GM12878 (cell line): Measurements from ENCODE around the gene PRR7. TPM values are rescaled to one million over a fixed set of nuclear protein-coding genes. Genes with fewer than 3 reads are reported as not detected.

Source experiments
- GATAD2B ChIP-seq: fragments of 450-650 bp; conservative IDR thresholded peaks from 2 replicates; pipeline ENCODE4 v1.6.1; 2017; ENCODE audit warnings: low read depth, mild to moderate bottlenecking, moderate library complexity
- IKZF1 ChIP-seq: fragments of 450-650 bp; conservative IDR thresholded peaks from 2 replicates; pipeline ENCODE4 v1.6.1; 2017; ENCODE audit warnings: antibody characterized with exemption, mild to moderate bottlenecking
- KLF5 ChIP-seq: fragments of 450-650 bp; IDR thresholded peaks from 2 replicates; pipeline ENCODE4 v1.6.1; 2014; ENCODE audit warnings: mild to moderate bottlenecking; ENCODE audit not compliant: partially characterized antibody
- MEF2A ChIP-seq: IDR thresholded peaks from 2 replicates; pipeline ENCODE4 v1.6.1; 2011; ENCODE audit warnings: low read depth, mild to moderate bottlenecking, low read length, moderate library complexity; ENCODE audit not compliant: insufficient read depth
- NFXL1 ChIP-seq: fragments of 450-650 bp; IDR thresholded peaks from 2 replicates; pipeline ENCODE4 v1.6.1; 2017; ENCODE audit warnings: antibody characterized with exemption, mild to moderate bottlenecking, borderline replicate concordance
- NR2C1 ChIP-seq: fragments of 450-650 bp; IDR thresholded peaks from 2 replicates; pipeline ENCODE4 v1.6.1; 2017; ENCODE audit warnings: antibody characterized with exemption, mild to moderate bottlenecking, moderate library complexity
- PAX5 ChIP-seq: IDR thresholded peaks from 2 replicates; pipeline ENCODE4 v1.6.1; 2011; ENCODE audit warnings: low read depth, low read length, borderline replicate concordance
- POLR2AphosphoS2 ChIP-seq: IDR thresholded peaks from 2 replicates; pipeline ENCODE4 v1.6.1; 2011; ENCODE audit warnings: low read depth, mild to moderate bottlenecking, low read length, improper control_type of control experiment, moderate library complexity
- STAT1 ChIP-seq: fragments of 450-650 bp; conservative IDR thresholded peaks from 2 replicates; pipeline ENCODE4 v1.6.1; 2014; ENCODE audit warnings: antibody characterized with exemption, mild to moderate bottlenecking
- TAF1 ChIP-seq: IDR thresholded peaks from 2 replicates; pipeline ENCODE4 v1.6.1; 2011; ENCODE audit warnings: mild to moderate bottlenecking, low read depth, low read length, borderline replicate concordance
- ZBED1 ChIP-seq: IDR thresholded peaks from 2 replicates; pipeline ENCODE4 v1.6.1; 2016; ENCODE audit warnings: borderline replicate concordance
- polyA plus RNA-seq, 11 experiments: library from polyadenylated mRNA; depleted of rRNA in 4 of 11; unstranded in 6 of 11; stranded (reverse) in 5 of 11; fragments of >200 nt; fragmentation: Nextera tagmentation in 4 of 11; fragmentation: Illumina TruSeq in 1 of 11; extraction: Ambion mirVana in 4 of 11; extraction: Trizol in 1 of 11; gene quantifications; 1 replicate in 1 of 11; 2 replicates in 10 of 11; pipeline versions ENCODE4 v1.2.1 to v1.2.3, GENCODE V29; 2011 to 2016; ENCODE audit warnings: inconsistent platforms in 2 of 11, missing spikeins in 2 of 11, low read depth in 1 of 11
- total RNA-seq, 4 experiments: library from RNA; depleted of rRNA in 3 of 4; stranded (reverse); fragments of >200 nt in 3 of 4; fragmentation: Illumina TruSeq in 1 of 4; extraction: Trizol in 1 of 4; gene quantifications; 2 replicates each; pipeline versions ENCODE4 v1.2.1 to v1.2.3, GENCODE V29; 2013 to 2021
- TF ChIP-seq, protein P1 (sequence below): IDR thresholded peaks from 2 replicates; pipeline ENCODE4 v1.6.1; 2011; ENCODE audit warnings: borderline replicate concordance, low read depth, mild to moderate bottlenecking, moderate library complexity, mixed read lengths, low read length; ENCODE audit not compliant: insufficient read depth; ENCODE audit errors: extremely low read length
- TF ChIP-seq, protein P2 (sequence below): IDR thresholded peaks from 2 replicates; pipeline ENCODE4 v1.6.1; 2012; ENCODE audit warnings: low read depth, low read length, improper control_type of control experiment
- TF ChIP-seq, protein P3 (sequence below): fragments of 150-350 bp; IDR thresholded peaks from 2 replicates; pipeline ENCODE4 v1.6.1; 2016; ENCODE audit warnings: low read depth, low read length

PRR7 gene
- total and polyA plus RNA-seq, 10 of the 15 experiments (the other 5 are each of a cell fraction or from before 2014, with no cell fraction given), result 0.09 to 18.8 (median 4.6) TPM; not detected in 2

DNA sequence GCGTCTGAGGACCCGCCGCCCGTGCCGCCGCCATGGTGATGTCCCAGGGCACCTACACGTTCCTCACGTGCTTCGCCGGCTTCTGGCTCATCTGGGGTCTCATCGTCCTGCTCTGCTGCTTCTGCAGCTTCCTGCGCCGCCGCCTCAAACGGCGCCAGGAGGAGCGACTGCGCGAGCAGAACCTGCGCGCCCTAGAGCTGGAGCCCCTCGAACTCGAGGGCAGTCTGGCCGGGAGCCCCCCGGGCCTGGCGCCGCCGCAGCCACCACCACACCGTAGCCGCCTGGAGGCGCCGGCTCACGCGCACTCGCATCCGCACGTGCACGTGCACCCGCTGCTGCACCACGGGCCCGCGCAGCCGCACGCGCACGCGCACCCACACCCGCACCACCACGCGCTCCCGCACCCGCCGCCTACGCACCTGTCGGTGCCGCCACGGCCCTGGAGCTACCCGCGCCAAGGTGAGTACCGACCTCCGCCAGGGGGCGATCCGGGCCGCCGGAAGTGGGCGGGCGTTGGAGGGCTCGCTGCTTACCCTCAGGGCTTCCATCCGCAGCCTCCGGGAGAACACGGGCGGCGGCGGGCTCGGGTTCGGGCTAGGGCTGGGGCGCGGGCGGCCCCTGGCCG, 8.5 kb downstream of the PRR7 start (continued):
- TF ChIP-seq, protein P1, sequence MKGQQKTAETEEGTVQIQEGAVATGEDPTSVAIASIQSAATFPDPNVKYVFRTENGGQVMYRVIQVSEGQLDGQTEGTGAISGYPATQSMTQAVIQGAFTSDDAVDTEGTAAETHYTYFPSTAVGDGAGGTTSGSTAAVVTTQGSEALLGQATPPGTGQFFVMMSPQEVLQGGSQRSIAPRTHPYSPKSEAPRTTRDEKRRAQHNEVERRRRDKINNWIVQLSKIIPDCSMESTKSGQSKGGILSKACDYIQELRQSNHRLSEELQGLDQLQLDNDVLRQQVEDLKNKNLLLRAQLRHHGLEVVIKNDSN, result no peak
- TF ChIP-seq NR2C1 (peak; percentile 46; the same call in 1 of the 2 replicates), PAX5 (peak; percentile 28; the same call in 1 of the 2 replicates), STAT1 (no peak), GATAD2B (peak; percentile 86), POLR2AphosphoS2 (no peak), IKZF1 (peak; percentile 52), ZBED1 (no peak), MEF2A (no peak), NFXL1 (peak; percentile 68; the same call in 1 of the 2 replicates), TAF1 (no peak; the same call in 1 of the 2 replicates), KLF5 (peak; percentile 56)
- TF ChIP-seq, protein P2, sequence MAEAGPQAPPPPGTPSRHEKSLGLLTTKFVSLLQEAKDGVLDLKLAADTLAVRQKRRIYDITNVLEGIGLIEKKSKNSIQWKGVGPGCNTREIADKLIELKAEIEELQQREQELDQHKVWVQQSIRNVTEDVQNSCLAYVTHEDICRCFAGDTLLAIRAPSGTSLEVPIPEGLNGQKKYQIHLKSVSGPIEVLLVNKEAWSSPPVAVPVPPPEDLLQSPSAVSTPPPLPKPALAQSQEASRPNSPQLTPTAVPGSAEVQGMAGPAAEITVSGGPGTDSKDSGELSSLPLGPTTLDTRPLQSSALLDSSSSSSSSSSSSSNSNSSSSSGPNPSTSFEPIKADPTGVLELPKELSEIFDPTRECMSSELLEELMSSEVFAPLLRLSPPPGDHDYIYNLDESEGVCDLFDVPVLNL, result peak; percentile 24; the same call in 1 of the 2 replicates
- TF ChIP-seq, protein P3, sequence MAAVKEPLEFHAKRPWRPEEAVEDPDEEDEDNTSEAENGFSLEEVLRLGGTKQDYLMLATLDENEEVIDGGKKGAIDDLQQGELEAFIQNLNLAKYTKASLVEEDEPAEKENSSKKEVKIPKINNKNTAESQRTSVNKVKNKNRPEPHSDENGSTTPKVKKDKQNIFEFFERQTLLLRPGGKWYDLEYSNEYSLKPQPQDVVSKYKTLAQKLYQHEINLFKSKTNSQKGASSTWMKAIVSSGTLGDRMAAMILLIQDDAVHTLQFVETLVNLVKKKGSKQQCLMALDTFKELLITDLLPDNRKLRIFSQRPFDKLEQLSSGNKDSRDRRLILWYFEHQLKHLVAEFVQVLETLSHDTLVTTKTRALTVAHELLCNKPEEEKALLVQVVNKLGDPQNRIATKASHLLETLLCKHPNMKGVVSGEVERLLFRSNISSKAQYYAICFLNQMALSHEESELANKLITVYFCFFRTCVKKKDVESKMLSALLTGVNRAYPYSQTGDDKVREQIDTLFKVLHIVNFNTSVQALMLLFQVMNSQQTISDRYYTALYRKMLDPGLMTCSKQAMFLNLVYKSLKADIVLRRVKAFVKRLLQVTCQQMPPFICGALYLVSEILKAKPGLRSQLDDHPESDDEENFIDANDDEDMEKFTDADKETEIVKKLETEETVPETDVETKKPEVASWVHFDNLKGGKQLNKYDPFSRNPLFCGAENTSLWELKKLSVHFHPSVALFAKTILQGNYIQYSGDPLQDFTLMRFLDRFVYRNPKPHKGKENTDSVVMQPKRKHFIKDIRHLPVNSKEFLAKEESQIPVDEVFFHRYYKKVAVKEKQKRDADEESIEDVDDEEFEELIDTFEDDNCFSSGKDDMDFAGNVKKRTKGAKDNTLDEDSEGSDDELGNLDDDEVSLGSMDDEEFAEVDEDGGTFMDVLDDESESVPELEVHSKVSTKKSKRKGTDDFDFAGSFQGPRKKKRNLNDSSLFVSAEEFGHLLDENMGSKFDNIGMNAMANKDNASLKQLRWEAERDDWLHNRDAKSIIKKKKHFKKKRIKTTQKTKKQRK, result no peak
